MCF 10A (cell line): ENCODE results near the gene ABHD2. TPM values are rescaled to one million over a fixed set of nuclear protein-coding genes. Genes with fewer than 3 reads are reported as not detected.

ENCODE experiments used
- BruUV-seq: library from RNA; stranded (reverse); fragments of 400-500 nt; replicated peaks from 2 replicates; lab custom pipeline; 2021; lab: Mats Ljungman, UMichigan
- CTCF ChIA-PET: fragments of 300-600 bp; sonication (Branson Sonifier 250); formaldehyde crosslinking; extraction: SDS; loops from one replicate; lab custom pipeline; 2021; ENCODE audit warnings: antibody characterized with exemption, inconsistent platforms; lab: Yijun Ruan, JAX
- POLR2A ChIA-PET: fragments of 300-600, 350-650 bp; sonication (Branson Sonifier 250); formaldehyde crosslinking; extraction: SDS; loops from one replicate; lab custom pipeline; 2020; ENCODE audit warnings: antibody characterized with exemption, inconsistent platforms; lab: Yijun Ruan, JAX
- DNase-seq: peaks from one replicate; pipeline ENCODE4 v3.0.0-alpha.2; 2018; ENCODE audit not compliant: unreplicated experiment
- H3K27ac Mint-ChIP-seq: one replicate; pipeline ENCODE4 v1.8.0; 2022; ENCODE audit warnings: mild to moderate bottlenecking, low read depth, mixed read lengths; ENCODE audit not compliant: unreplicated experiment
- H3K27me3 Mint-ChIP-seq: one replicate; pipeline ENCODE4 v1.8.0; 2022; ENCODE audit warnings: mixed read lengths; ENCODE audit not compliant: insufficient read depth, unreplicated experiment
- H3K36me3 Mint-ChIP-seq: one replicate; pipeline ENCODE4 v1.8.0; 2022; ENCODE audit warnings: mild to moderate bottlenecking, moderate library complexity, mixed read lengths; ENCODE audit not compliant: insufficient read depth, unreplicated experiment
- H3K4me1 Mint-ChIP-seq: one replicate; pipeline ENCODE4 v1.8.0; 2022; ENCODE audit warnings: mixed read lengths; ENCODE audit not compliant: insufficient read depth, unreplicated experiment
- H3K4me3 Mint-ChIP-seq: one replicate; pipeline ENCODE4 v1.8.0; 2022; ENCODE audit warnings: mild to moderate bottlenecking, moderate library complexity, mixed read lengths; ENCODE audit not compliant: unreplicated experiment
- H3K9me3 Mint-ChIP-seq: one replicate; pipeline ENCODE4 v1.8.0; 2022; ENCODE audit warnings: mixed read lengths; ENCODE audit not compliant: unreplicated experiment
- CTCF ChIP-seq: fragments of 200-600 bp; IDR thresholded peaks from one replicate; pipeline ENCODE4 v1.8.0; 2022; ENCODE audit warnings: antibody characterized with exemption, mild to moderate bottlenecking; ENCODE audit not compliant: unreplicated experiment
- intact Hi-C: fragments of 100-400 bp; cut with micrococcal nuclease; formaldehyde crosslinking; loops from 2 replicates; pipeline ENCODE4 v1.14.1; 2022
- total RNA-seq: library from RNA; stranded (reverse); gene quantifications from 2 replicates; pipeline ENCODE4 v1.2.3, GENCODE V29; 2022

Gene ABHD2
- total RNA-seq, 1 experiment from 2014 or later: 47.7 TPM

DNA sequence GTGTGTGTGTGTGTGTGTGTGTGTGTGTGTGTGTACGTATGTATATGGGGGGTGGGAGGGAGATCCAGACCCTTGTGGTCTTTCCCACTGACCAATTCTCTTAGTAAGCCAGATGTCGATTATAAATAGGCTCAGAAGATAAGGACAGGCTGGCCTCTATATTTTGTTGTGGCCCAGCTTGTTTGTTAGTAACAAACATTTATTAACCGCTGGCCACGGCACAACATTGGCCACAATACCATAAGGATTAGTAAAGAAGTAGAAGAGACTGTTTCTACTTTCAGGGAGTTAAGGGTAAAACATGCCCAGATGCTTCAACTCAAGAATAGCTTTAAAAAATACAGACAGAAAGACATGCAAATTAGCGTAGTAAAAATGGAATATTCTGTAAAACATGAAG is 58.1 kb downstream of the ABHD2 start:
- DNase-seq: no peak
- H3K27ac Mint-ChIP-seq: no peak overlapping the region
- ChIA-PET CTCF (interaction anchor here (0.6 to 1.8 kb wide), 9 partner anchors 17 to 89 kb away, joined by 3 to 12 read pairs (median 4); no protein-coding TSS in a partner anchor), POLR2A (interaction anchor here (0.6 to 1.3 kb wide), 4 partner anchors 15 to 248 kb away, joined by 3 to 6 read pairs (median 3); no protein-coding TSS in a partner anchor)
- BruUV-seq: no TSS peak
- H3K4me1 Mint-ChIP-seq: peaks cover 6% of the 10 kb centered on the region
- H3K36me3 Mint-ChIP-seq: peaks cover 10% of the 10 kb centered on the region
- TF ChIP-seq CTCF: no peak
- no peak overlapping the region for H3K4me3 Mint-ChIP-seq
- H3K27me3 Mint-ChIP-seq: no peaks in the 10 kb centered on the region
- intact Hi-C loops: no loop called here
- no peaks in the 10 kb centered on the region for H3K9me3 Mint-ChIP-seq

- H3K4me3 Mint-ChIP-seq: no peak overlapping the region
- H3K27me3 Mint-ChIP-seq: no peaks in the 10 kb centered on the region
Observed at GRCh38 chr15:89148126-89148525, 59.9 kb downstream of the ABHD2 start.

DNA sequence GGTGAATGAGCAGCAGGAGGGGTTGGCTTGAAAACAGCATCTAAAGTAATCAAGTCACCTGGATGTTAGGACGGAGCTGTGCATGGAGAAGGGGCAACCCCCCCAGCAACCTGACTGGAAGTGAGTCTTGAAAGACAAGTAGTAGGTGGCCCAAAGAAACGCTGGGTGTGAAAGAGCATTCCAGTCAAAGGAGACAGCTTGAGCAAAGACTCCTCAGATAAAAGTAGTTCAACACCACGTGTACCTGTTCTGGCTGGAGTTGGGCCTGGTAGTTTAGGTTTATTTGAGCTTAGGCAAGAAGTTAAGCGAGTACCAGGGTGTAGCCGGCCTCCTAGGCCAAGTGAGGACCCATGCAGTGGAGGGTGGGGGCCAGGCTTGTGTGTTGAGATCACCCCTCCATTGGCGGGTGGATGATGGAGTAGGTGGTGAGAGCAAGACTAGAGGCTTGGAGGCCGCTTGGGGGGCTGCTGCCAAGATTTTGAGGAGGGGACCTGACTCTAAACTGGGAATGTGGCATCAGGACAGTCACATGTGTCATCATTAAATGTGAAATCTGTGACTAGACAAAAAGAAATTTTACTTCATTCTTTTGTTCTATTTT is 61.3 kb downstream of the ABHD2 start:
- ChIA-PET POLR2A (interaction anchor here (0.9 kb wide), 1 partner anchor 13 kb away, joined by 3 read pairs; no protein-coding TSS in a partner anchor), CTCF (interaction anchor here (0.7 to 2.0 kb wide), 6 partner anchors 20 to 92 kb away, joined by 3 to 14 read pairs (median 6); no protein-coding TSS in a partner anchor)
- no TSS peak for BruUV-seq
- Mint-ChIP-seq H3K4me1 (no peaks in the 10 kb centered on the region), H3K36me3 (peaks cover 25% of the 10 kb centered on the region), H3K27ac (no peak overlapping the region), H3K9me3 (no peaks in the 10 kb centered on the region), H3K4me3 (no peak overlapping the region), H3K27me3 (no peaks in the 10 kb centered on the region)
- no peak for DNase-seq
- TF ChIP-seq CTCF: no peak
- intact Hi-C loops: no loop called here

More at GRCh38 chr15:89148126-89148525, 59.9 kb downstream of the ABHD2 start:
- intact Hi-C loops: no loop called here
- Mint-ChIP-seq H3K9me3 (no peaks in the 10 kb centered on the region), H3K36me3 (peaks cover 25% of the 10 kb centered on the region), H3K27ac (no peak overlapping the region), H3K4me1 (peaks cover 6% of the 10 kb centered on the region)
- no TSS peak for BruUV-seq
- ChIA-PET POLR2A (no interaction called here), CTCF (interaction anchor here (1.3 kb wide), 1 partner anchor 23 kb away, joined by 3 read pairs; no protein-coding TSS in a partner anchor)
- TF ChIP-seq CTCF: no peak
- DNase-seq: no peak

GRCh38 chr15:89150287-89150686 is 62.0 kb downstream of the ABHD2 start:
- H3K4me3 Mint-ChIP-seq: no peak overlapping the region
- no peak overlapping the region for H3K27ac Mint-ChIP-seq
- no peaks in the 10 kb centered on the region for H3K4me1 Mint-ChIP-seq
- CTCF ChIA-PET: interaction anchor here (1.2 to 2.0 kb wide), 4 partner anchors 21 to 93 kb away, joined by 5 to 14 read pairs (median 7); no protein-coding TSS in a partner anchor
- H3K9me3 Mint-ChIP-seq: no peaks in the 10 kb centered on the region
- TF ChIP-seq CTCF: no peak
- POLR2A ChIA-PET: interaction anchor here (0.9 kb wide), 1 partner anchor 13 kb away, joined by 3 read pairs; no protein-coding TSS in a partner anchor
- intact Hi-C loops: no loop called here
- DNase-seq: no peak
- no TSS peak for BruUV-seq
- H3K27me3 Mint-ChIP-seq: no peaks in the 10 kb centered on the region
- H3K36me3 Mint-ChIP-seq: peaks cover 24% of the 10 kb centered on the region
